Upper lobe of left lung (tissue), 6 donors: ENCODE results near the gene HIRIP3. TPM values are rescaled to one million over a fixed set of nuclear protein-coding genes. Genes with fewer than 3 reads are reported as not detected.
"Not testable (repeated sequence)": the region's sequence is repeated elsewhere in the genome, so short reads cannot be mapped to it uniquely, and the experiment has no call there.

Experiments
- ATAC-seq, 2 donors: fragments of 200-7000 bp; cut with Tn5 transposase; one replicate each; pipeline ENCODE4 v1.9.1; 2022; ENCODE audit warnings: mild to moderate bottlenecking in 2 of 2, moderate library complexity in 2 of 2; ENCODE audit not compliant: low FRiP score in 2 of 2
- DNase-seq, 2 donors: peaks; one replicate each; pipeline ENCODE4 v3.0.0-alpha.2; 2019 to 2020
- H3K27ac ChIP-seq, 4 donors: fragments of 200-600 bp; sonication (generic); one replicate each; pipeline ENCODE4 v1.5.1; 2016 to 2019
- H3K27me3 ChIP-seq, 4 donors: fragments of 200-600 bp; sonication (generic); one replicate each; pipeline ENCODE4 v1.5.1; 2017 to 2019
- H3K36me3 ChIP-seq, 4 donors: fragments of 200-600 bp; sonication (generic); one replicate each; pipeline ENCODE4 v1.5.1; 2016 to 2019
- H3K4me1 ChIP-seq, 4 donors: fragments of 200-600 bp; sonication (generic); one replicate each; pipeline ENCODE4 v1.5.1; 2018 to 2019
- H3K4me3 ChIP-seq, 4 donors: fragments of 200-600 bp; sonication (generic); one replicate each; pipeline ENCODE4 v1.5.1; 2017 to 2019; ENCODE audit warnings: mild to moderate bottlenecking in 2 of 4, moderate library complexity in 1 of 4
- H3K9me3 ChIP-seq, 4 donors: fragments of 200-600 bp; sonication (generic); one replicate each; pipeline ENCODE4 v1.5.1; 2018 to 2019
- EP300 ChIP-seq, 4 donors: sonication (generic); formaldehyde crosslinking; IDR thresholded peaks; one replicate each; pipeline ENCODE4 v1.5.1; 2017; ENCODE audit warnings: antibody characterized with exemption in 4 of 4, control low read depth in 2 of 4
- POLR2A ChIP-seq, 4 donors: fragments of 450-650 bp; IDR thresholded peaks; one replicate each; pipeline ENCODE4 v1.5.1; 2016 to 2017; ENCODE audit warnings: antibody characterized with exemption in 4 of 4, mild to moderate bottlenecking in 2 of 4
- POLR2AphosphoS5 ChIP-seq, 2 donors: sonication (generic); formaldehyde crosslinking; IDR thresholded peaks; one replicate each; pipeline ENCODE4 v1.5.1; 2017; ENCODE audit warnings: antibody characterized with exemption in 2 of 2
- WGBS, 2 donors: methylation state at CpG; one replicate each; pipeline ENCODE4 v1.1.5; 2017 to 2018; 5-methylcytosine and 5-hydroxymethylcytosine counted together
- total RNA-seq, 6 donors: library from RNA; depleted of rRNA in 4 of 6; stranded (reverse); fragments of >200 nt in 4 of 6; gene quantifications; one replicate each; pipeline versions ENCODE4 v1.1.0 to v1.2.1, GENCODE V29; 2016 to 2021
- TF ChIP-seq, protein P1 (sequence below), 6 experiments: fragments of 450-650 bp in 4 of 6; fragments of 200-600 bp in 2 of 6; sonication (generic) in 2 of 6; IDR thresholded peaks; one replicate each; pipeline ENCODE4 v1.5.1; 2016 to 2019; ENCODE audit warnings: antibody characterized with exemption in 6 of 6
- donor health status: DM: no; HTN: no; CAD: no; lungs with moderate emphysema.
- donor health status: DM: no; HTN: yes; CAD: no; lungs with severe emphysema.

The HIRIP3 gene, protein sequence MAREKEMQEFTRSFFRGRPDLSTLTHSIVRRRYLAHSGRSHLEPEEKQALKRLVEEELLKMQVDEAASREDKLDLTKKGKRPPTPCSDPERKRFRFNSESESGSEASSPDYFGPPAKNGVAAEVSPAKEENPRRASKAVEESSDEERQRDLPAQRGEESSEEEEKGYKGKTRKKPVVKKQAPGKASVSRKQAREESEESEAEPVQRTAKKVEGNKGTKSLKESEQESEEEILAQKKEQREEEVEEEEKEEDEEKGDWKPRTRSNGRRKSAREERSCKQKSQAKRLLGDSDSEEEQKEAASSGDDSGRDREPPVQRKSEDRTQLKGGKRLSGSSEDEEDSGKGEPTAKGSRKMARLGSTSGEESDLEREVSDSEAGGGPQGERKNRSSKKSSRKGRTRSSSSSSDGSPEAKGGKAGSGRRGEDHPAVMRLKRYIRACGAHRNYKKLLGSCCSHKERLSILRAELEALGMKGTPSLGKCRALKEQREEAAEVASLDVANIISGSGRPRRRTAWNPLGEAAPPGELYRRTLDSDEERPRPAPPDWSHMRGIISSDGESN
- 10 to 100 TPM; 11.5 to 28.2 (median 25.0) TPM for total RNA-seq

DNA sequence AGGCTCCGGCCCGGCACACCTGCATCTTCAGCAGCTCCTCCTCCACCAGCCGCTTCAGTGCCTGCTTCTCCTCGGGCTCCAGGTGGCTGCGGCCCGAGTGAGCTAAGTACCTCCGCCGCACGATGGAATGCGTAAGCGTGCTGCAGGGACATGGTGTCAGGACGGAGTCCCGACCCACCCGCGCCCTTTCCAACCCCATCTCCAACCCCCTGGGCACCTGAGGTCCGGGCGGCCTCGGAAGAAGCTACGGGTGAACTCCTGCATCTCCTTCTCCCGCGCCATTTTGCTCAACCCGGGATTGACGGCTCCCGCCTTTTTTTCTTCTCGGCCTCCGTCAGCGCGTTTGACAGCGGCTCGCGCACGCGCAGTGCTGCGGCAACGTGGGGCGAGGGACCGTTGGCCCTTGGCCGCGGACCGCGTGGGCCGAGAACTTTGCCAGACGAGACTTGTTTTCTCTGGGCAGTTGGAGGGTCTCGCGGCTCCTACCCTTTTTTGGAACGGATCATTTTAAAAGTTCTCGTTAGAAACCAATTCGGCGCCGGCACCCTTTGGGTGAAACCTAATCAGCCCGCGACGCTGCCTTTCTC is at the start of gene HIRIP3:
TSS of gene HIRIP3 (minus strand) at position 294 of the 587 bp plus-strand sequence. CDS start at position 282, 12 bp downstream.
- TF ChIP-seq, protein P1, sequence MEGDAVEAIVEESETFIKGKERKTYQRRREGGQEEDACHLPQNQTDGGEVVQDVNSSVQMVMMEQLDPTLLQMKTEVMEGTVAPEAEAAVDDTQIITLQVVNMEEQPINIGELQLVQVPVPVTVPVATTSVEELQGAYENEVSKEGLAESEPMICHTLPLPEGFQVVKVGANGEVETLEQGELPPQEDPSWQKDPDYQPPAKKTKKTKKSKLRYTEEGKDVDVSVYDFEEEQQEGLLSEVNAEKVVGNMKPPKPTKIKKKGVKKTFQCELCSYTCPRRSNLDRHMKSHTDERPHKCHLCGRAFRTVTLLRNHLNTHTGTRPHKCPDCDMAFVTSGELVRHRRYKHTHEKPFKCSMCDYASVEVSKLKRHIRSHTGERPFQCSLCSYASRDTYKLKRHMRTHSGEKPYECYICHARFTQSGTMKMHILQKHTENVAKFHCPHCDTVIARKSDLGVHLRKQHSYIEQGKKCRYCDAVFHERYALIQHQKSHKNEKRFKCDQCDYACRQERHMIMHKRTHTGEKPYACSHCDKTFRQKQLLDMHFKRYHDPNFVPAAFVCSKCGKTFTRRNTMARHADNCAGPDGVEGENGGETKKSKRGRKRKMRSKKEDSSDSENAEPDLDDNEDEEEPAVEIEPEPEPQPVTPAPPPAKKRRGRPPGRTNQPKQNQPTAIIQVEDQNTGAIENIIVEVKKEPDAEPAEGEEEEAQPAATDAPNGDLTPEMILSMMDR (IDR thresholded peaks at IDR 0.05), result no peak
- TF ChIP-seq POLR2A (IDR thresholded peaks at IDR 0.05) (peak in 3 of 4 donors; percentile 21 to 55 (median 31)), POLR2AphosphoS5 (IDR thresholded peaks at IDR 0.05) (peak; percentile 44 to 60), EP300 (IDR thresholded peaks at IDR 0.05) (peak in 1 of 4 donors; percentile 62)
- Histone ChIP-seq H3K9me3 (no peaks in the 10 kb centered on the region), H3K27ac (peak within 1 kb of the TSS; percentile 88 to 92 (median 90)), H3K4me3 (peak within 1 kb of the TSS; percentile 74 to 96 (median 83)), H3K27me3 (no peaks in the 10 kb centered on the region), H3K36me3 (peaks cover 8 to 55% (median 33%) of the 10 kb centered on the region in 4 donors), H3K4me1 (peaks cover 26 to 50% (median 43%) of the 10 kb centered on the region in 4 donors)
- DNase-seq (peak; percentile 79 to 98), ATAC-seq (peak; percentile 84 to 89)
- 0 to 1% methylated on average over 41 to 46 of the region's 53 CpGs for WGBS, 2 donors

DNA sequence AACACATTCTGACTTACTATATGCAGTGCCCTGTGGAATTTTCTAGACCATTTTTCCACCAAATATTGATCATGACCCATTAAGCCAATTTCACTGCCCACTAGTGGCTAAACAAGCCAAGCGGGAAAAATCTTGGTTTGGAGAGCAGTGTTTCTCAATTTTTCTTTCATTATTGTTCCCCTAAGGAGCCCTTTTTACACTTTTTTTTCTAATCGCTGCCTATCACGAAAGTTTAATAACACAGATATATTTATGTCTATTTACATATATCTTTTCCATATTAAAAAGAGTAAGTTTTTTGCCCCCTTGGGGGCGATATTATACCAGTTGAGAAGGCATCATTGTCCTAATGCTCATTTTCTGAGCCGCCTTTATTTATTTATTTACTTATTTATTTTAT is 46.4 kb upstream of the HIRIP3 start:
- Histone ChIP-seq H3K4me1 (no peaks in the 10 kb centered on the region), H3K9me3 (no peaks in the 10 kb centered on the region), H3K36me3 (no peaks in the 10 kb centered on the region), H3K4me3 (no peak overlapping the region), H3K27ac (no peak overlapping the region), H3K27me3 (no peaks in the 10 kb centered on the region)
- DNase-seq (no peak), ATAC-seq (no peak)
- TF ChIP-seq POLR2AphosphoS5 (IDR thresholded peaks at IDR 0.05), result no peak
- TF ChIP-seq EP300 (IDR thresholded peaks at IDR 0.05), result no peak
- TF ChIP-seq, protein P1 (IDR thresholded peaks at IDR 0.05), result peak in 3 of 6 experiments; percentile 24 to 36 (median 30)
- WGBS, 2 donors, result 21 to 25% methylated on average over 5 of the region's 5 CpGs

DNA sequence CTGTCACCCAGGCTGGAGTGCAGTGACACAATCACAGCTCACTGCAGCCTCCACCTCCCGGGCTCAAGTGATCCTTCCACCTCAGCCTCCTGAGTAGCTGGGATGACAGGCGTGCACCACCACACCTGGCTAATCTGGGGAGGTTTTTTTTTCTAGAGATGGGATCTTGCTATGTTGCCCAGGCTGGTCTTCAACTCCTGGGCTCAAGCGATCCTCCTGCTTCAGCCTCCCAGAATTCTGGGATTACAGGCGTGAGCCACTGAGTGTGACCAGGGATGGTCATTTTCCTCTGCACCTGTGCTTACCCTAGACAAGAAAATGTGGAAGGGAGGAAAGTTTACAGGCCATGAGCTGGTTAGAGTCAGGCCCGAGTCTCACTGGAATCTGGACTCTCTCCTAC is 45.3 kb upstream of the HIRIP3 start:
- not testable (repeated sequence) for H3K9me3 ChIP-seq, H3K27ac ChIP-seq, H3K4me3 ChIP-seq, H3K36me3 ChIP-seq, ATAC-seq, H3K27me3 ChIP-seq, H3K4me1 ChIP-seq, DNase-seq
- WGBS, 2 donors, result 77 to 83% methylated on average over 5 of the region's 5 CpGs

DNA sequence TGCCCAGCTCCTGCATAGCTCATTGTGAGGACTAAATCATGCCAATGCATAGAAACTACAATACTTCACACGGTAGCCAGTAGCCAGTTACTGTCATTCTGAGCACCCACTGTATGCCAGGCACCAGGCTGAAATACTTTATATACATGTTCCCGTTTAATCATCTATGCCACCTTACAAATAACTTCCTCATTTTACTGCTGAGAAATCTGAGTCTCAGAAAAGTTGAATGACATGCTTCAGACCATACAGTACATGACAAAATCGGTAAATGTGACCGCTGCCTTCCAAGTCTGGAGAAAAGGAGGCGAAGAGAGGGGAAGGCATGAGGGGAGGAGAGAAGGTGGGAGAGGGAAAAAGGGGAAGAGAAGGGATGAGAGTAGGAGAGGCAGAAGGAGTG is 44.8 kb upstream of the HIRIP3 start:
- Histone ChIP-seq H3K4me1 (no peaks in the 10 kb centered on the region), H3K27ac (no peak overlapping the region), H3K9me3 (no peaks in the 10 kb centered on the region), H3K36me3 (no peaks in the 10 kb centered on the region), H3K4me3 (no peak overlapping the region), H3K27me3 (no peaks in the 10 kb centered on the region)
- ATAC-seq (no peak), DNase-seq (no peak)
- 45 to 61% methylated on average over 5 of the region's 5 CpGs for WGBS, 2 donors
- TF ChIP-seq POLR2AphosphoS5 (IDR thresholded peaks at IDR 0.05), result no peak
- no peak for TF ChIP-seq POLR2A (IDR thresholded peaks at IDR 0.05)
- TF ChIP-seq, protein P1 (IDR thresholded peaks at IDR 0.05), result no peak
- TF ChIP-seq EP300 (IDR thresholded peaks at IDR 0.05), result no peak

DNA sequence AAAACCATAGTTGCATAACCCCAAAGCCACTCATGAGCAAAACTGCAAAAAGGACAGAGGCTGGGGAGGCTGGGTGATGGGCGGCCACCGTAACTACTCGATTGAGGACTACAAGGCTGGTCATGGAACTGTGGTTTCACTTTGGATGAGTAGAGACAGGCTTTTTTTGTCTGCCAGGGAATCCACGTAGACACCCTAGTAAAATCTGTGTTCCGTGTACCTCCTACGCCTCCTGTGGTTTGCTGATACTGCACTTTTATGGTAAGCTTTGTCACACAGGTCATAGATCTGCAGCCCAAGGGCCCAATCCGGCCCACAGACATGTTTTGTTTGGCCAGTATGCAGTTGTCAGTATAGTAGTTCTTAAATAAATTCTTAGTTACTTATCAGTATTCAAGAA is 37.9 kb upstream of the HIRIP3 start:
- TF ChIP-seq EP300 (IDR thresholded peaks at IDR 0.05) (no peak), POLR2A (IDR thresholded peaks at IDR 0.05) (no peak), POLR2AphosphoS5 (IDR thresholded peaks at IDR 0.05) (no peak)
- TF ChIP-seq, protein P1 (IDR thresholded peaks at IDR 0.05), result no peak
- Histone ChIP-seq H3K4me1 (peaks cover 3 to 16% (median 7%) of the 10 kb centered on the region in 4 donors), H3K27me3 (peaks cover 0 to 38% (median 22%) of the 10 kb centered on the region in 4 donors), H3K9me3 (no peaks in the 10 kb centered on the region), H3K4me3 (no peak overlapping the region), H3K36me3 (no peaks in the 10 kb centered on the region), H3K27ac (no peak overlapping the region)
- WGBS, 2 donors, result 80 to 81% methylated on average over 7 of the region's 7 CpGs
- ATAC-seq, result no peak
- DNase-seq, result no peak
